GM18873 (cell line): Measurements from ENCODE around the gene STAM.
"Not testable (repeated sequence)": the region's sequence is repeated elsewhere in the genome, so short reads cannot be mapped to it uniquely, and the experiment has no call there.

Experiments
- ATAC-seq: cut with Tn5 transposase; IDR thresholded peaks from one replicate; pipeline ENCODE4 v1.9.1; 2021; ENCODE audit warnings: mild to moderate bottlenecking, moderate library complexity, moderate number of reproducible peaks; ENCODE audit not compliant: unreplicated experiment, low FRiP score

Gene STAM

GRCh38 chr10:17643755-17644484 lies at the start of gene STAM:
STAM (plus strand) TSS chr10:17644151; CDS start chr10:17644340, 189 bp downstream.
- peak; percentile 76 for ATAC-seq

- ATAC-seq: no peak
These were observed 46.6 kb upstream of the STAM start for GRCh38 chr10:17597386-17597785.

DNA sequence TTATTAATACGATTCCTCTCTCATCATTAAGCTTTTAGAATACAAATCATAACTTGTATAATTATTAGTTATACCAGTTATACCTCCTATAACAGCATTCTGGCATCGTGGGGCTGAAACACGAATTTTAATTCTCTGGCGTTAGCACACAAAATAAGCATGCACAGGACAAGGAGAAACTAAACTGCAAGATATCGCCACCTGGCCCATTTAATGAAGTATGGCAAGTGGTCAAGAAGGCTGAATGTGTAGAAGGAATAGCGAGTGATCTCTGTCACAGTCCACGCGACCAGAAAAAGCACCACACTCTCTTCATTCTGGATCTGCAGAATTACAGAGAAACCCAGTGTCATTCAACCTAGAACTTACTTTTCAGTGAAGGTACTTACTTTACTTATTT lies 44.9 kb upstream of the STAM start:
- ATAC-seq: no peak

GRCh38 chr10:17605936-17606335 lies 38.0 kb upstream of the STAM start:
- no peak for ATAC-seq

GRCh38 chr10:17606547-17607040 lies 37.4 kb upstream of the STAM start:
- ATAC-seq: no peak

DNA sequence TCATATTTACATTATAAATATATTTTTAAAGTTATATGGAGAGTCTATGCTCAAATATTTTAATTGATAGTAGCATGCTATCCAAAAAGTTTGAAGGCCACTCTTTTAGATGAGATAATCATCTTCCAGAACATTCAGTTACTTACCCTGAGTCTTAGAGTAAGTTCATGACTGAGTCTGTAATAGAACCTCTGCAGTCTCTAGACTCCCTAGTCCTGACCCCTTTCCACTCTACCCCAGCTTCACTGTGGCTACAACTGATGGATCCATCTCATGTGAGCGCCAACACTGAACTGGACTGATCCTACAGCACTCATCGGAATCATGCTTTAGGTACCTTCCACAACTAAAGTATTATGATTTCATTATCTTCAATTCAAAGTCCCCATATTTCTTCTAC lies 36.9 kb upstream of the STAM start:
- no peak for ATAC-seq

GRCh38 chr10:17607603-17608332 lies 36.2 kb upstream of the STAM start:
- peak; percentile 61 for ATAC-seq

- ATAC-seq: no peak
These were observed 34.4 kb upstream of the STAM start for GRCh38 chr10:17609523-17610079.

DNA sequence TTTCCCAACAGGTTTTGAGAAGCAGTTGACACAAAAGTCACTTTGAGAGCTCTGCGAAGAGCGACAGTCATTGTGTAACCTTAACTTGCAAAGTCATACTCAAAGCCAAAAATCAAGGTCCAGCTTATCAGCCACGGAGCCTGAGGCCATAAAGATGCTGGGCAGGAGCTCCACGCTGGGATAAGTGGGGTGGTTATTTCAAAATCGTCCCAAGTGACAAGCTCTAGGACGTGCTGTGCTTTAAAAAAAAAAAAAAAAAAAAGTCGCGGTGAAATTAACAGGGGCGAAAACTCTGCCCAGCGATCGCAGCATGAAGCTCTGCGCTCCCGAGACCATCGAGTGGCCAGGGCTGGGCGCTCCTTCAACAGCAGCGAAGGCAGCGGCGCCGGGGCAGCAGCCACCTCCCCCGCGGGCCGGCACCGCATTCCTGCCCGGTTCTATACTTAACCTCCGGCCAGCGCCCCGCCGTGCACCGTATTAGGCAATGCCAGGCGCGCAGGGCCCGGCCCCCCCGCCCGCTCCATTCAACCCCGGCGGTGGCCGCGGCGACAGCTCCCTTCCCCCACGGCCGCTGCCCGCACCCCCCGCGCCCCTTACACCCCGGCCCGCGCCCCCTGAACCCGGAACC lies 27.4 kb upstream of the STAM start:
- peak; percentile 44 for ATAC-seq

DNA sequence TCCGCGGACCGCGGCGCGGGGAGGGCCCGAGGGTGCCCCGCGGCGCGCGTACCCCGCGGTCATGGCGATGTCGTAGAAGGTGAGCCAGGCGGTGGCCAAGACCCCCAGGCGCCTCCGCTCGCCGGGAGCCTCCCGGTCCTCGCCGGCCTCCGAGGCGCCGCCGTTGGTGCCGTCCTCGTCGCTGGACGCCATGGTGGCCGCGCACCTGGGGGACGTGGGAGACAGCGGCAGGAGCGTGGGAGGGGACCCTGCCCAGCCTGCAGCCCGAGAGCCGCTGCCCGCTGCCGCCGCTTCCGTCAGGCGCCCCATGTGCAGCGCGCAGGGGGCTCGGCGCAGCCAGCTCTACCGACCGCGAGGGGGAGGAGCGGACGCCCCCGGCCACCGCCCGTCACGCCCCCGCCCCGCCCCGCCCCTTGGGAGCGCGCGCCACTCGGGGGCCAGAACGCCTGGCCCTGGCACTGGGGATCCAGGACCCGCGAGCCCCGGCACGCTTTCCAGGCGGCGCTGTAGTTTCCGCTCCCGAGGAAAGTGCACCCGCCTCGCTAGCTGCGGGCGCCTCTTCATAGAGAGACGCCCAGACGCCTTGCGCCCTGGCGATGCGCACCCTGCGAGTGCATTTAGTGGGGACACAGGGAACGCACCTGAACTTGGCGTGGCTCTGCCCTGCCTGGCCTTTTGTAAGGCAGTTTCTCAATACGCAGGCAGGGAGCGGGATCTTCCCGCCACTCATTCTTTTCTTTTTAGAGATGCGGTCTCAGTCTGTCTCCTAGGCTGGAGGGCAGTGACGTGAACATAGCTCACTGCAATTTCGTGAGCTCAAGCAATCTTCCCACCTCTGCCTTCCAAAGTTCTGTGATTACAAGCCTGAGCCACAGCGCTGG lies 26.7 kb upstream of the STAM start, which contains the start of gene HACD1:
Gene HACD1, minus strand, starts transcription at position 344 of the 881 bp plus-strand sequence. Its CDS starts 35 bp downstream, at position 309.
- peak; percentile 49 for ATAC-seq

- ATAC-seq: no peak
These were observed 21.9 kb upstream of the STAM start for GRCh38 chr10:17622061-17622460.

DNA sequence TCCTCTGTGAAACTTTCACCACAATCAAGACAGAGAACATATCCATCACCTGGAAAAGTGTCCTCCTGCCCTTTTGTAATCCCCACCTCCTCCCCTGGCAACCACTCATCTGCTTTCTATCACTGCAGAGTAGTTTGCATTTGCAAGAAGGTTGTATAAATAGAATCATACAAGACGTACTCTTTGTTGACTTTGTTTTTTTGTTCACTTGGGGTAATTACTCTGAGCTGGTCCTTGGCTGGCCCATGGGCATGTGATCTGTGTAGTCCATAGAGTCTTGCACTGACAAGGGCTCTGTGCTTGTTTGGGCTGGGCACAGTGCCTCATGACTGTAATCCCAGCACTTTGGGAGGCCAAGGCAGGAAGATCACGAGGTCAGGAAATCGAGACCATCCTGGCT lies 19.0 kb upstream of the STAM start:
- ATAC-seq: no peak

GRCh38 chr10:17626656-17627055 lies 17.3 kb upstream of the STAM start:
- ATAC-seq: no peak

DNA sequence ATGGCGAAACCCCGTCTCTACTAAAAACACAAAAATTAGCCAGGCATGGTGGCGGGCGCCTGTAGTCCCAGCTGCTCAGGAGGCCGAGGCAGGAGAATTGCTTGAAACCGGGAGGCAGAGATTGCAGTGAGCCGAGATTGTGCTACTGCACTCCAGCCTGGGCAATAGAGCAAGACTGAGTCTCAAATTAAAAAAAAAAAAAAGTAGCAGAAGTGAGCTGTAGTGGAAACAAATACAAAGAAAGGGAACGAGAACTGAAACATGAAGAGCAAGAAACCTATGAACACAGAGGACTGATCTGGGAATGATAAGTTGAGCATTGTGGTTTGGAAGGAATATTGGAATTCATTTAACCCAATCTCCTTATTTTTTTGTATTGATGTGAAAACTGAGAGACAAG lies 11.4 kb upstream of the STAM start:
- ATAC-seq: not testable (repeated sequence)

DNA sequence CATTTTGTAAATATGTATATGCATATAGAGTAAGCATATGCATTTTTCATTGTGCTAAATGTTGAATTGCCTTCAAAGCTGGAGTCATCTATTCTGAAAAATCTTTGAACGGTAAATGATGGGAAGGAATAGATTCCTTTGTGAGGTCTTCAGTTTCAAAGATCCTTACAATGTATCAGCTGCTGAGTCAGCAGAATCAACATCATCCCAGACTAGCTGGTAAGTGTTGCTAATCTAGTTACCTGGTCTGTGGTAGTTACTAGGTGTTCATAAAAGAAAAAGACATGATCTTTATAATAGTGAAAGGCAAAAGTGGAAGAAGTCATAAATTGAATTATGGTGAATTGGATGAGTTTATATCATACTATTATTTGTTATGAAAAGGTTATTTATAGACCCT lies 10.6 kb upstream of the STAM start:
- ATAC-seq: no peak

- no peak for ATAC-seq
These were observed 6.1 kb upstream of the STAM start for GRCh38 chr10:17637869-17638268.

DNA sequence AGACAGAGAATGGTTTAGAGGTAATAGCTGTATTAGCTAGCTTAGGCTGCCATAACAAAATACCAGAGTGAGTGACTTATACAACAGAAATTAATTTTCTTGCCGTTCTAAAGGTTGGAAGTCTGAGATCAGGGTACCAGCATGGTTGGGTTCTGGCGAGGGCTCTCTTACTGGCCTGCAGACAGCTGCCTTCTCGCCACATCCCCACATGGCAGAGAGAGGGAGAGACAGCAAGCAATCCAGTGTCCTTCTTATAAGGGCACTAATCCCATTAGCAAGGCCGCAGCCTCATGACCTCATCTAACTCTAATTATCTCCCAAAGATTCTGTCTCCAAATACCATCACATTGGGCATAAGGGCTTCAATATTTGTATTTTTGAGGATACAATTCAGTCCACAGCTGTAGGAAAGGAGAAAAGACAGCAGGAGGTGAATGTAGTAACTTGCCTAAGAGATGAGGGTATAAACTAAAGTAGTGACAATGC lies 3.6 kb upstream of the STAM start:
- ATAC-seq: no peak

DNA sequence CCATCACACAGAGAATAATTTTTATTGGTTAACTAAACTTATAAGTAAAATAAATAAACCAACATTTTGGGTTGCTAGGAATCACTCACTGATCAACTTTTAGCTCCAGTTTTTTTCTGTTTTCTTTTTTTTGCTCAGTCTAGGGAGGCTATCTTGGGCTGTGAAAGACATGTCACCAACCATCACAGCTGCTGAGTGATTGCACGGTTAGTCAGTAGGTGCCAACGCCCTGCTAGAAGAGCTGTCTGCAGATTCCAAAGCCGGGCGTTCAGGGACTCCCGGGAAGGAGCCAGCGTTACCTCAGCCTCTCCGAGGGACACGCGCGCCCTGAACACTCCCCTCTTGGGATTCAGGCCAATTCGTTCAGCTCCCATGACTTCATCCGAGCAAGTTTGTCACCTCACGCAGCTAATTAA lies 604 bp upstream of the STAM start:
- peak; percentile 19 for ATAC-seq

DNA sequence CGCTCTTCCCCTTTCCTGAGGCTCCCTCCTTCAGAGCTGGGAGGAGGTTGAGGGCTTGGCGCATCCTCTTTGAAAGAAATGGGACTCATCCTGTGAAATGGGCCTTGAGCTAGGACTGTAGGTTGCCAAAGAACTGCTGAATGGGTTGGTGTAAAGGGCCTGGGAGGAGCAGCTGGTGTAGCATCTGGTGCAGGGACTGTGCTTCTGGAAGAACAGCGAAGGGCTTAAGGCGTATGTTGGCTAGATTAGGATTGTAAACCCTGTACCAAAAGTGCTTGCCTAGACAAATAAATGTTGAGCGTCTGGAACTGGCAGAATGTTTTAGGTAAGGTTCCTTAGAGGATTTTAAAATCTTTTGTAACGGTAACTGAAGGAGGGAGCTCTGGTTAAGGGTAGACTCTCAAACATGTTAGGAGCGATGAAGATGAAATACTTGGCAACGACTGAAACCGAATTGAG lies 563 bp downstream of the STAM start:
- ATAC-seq: peak; percentile 16
